NOMO-1 treated with dmso at 0.1 percent for 144 hours (cell line): ENCODE results near the gene PLD1.
"Not testable (repeated sequence)": the region's sequence is repeated elsewhere in the genome, so short reads cannot be mapped to it uniquely, and the experiment has no call there.

ENCODE experiments used
- DNase-seq: peaks from one replicate; lab custom pipeline; 2025; ENCODE audit not compliant: unreplicated experiment; lab: John Stamatoyannopoulos, UW

The PLD1 gene

DNA sequence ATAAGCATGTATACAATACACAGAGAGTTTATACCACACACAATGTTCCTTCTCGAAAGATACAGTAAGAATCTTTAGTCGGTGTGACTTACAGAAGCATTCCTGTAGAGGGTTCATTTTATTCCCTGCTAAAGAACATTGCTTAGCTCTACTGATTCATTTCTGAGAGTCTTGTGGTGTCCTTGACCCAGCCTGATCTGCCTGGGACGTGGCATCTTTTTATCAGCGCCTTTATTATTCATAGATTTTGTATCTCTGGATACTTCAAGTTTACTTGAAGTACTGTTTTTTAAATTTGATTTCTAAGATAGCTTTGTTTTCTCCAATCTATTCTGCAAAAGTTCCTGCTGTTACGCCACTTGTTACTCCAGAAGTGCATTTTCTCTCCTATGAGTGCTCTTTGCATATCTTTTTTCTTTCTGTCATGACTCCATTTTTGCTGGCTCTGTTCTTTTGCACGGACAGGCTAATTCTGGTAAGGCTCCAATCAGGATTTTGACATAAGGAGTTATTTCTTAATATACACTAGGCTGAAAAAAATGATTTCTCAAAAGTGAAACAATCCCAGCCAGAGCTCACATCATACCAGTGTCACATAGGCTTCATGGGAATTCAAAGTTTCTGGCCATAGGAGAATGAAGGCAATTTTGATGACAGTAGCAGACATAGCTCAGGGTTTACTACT is 235.6 kb downstream of the PLD1 start:
- no peak for DNase-seq

DNA sequence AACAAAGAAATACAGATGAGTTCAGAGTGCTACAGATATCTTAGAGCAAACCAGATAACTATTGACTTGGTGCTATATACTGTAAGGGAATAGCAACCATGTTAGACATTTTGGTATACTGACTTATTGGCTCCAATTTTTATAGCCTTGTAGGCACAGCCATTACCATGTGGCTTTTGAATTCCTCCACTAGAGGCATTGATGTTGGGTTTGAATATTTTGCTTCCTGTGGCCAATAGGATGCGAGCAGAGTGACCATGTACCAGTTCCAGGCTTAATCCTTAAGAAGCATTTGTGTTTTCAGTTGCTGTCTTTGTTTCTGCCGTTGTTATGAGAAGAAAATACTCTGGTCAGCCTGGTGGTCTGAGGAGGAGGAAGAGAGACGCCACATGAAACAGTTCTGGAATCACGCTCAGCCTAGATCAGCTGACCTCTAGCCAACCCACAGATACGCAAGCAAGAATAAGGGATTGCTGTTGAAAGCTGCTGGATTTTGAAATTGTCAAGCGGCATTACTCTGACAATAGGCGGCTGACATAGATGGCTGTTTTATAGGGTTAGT is 240.6 kb downstream of the PLD1 start:
- DNase-seq, result no peak

DNA sequence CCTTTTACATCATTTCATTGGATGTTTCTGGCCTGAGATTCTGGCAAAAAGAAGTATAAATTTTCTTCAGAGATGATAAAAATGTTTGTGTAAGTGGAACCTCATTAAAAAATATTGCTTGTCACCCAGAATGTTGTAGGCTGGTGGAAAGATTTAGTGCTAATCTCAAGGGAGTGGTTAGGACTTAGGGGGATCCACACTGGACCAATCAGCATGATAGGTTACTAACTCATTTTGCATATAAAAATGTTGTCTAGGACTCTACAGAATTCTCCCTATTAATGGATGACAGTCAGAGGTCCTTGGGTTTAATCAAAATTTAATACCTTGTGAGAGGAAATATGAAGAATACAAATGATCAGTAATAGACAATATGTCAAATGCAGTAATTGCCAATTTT is 241.5 kb downstream of the PLD1 start:
- DNase-seq, result no peak

DNA sequence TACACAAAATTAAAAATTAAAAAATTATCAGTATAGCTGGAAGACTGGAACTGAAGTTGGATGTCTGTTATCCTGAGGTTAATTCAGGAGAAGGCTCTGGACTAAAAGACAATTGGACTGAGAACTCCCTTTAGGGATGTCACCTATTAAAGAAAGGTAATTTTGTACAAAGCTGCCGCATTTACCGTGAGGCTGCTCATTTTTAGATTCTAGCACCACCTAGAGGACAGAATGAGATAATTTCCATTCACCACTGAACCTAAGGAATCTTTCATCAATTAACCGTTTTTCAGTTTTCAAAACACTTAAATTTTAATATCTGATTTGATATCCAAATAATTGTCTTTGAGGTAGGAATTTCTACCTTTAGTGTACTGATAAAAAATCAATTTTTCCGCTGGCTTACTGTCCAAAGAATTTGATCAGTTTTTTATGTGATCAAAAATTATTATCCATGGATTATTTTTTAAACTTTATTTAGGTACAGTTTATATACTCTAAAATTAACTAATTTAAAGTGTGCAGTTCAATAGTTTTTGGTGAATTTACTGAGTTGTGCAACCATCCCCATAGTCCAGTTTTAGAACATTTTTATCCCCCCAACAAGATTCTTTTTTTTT is 243.4 kb downstream of the PLD1 start:
- DNase-seq, result no peak

DNA sequence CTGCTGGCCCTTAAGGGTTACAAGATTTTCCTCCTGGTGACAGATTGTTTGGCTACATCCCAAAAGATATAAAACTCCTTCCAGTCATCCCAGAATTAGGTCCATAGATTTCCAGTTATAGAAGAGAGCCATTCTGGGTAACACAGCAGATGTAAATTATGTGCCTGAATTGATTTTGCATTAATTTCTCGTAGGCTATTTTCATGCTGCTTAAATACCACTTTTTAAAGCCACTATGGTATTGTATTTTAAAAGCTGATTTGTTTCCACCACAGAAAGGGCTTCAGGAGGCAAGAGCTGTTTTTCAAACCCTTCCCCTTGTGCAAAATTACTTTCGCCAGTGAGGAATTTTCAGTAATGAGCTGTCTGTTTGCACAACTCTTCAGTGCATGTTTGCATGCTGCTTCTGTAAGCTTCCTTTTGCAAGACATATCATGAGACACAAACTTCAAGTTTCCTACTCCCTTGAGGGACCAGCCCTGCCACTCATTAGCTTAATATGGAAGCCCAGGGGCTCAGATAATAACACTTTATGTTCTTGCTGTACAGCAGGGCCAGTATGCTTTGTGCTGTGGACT is 244.7 kb downstream of the PLD1 start:
- DNase-seq, result no peak

DNA sequence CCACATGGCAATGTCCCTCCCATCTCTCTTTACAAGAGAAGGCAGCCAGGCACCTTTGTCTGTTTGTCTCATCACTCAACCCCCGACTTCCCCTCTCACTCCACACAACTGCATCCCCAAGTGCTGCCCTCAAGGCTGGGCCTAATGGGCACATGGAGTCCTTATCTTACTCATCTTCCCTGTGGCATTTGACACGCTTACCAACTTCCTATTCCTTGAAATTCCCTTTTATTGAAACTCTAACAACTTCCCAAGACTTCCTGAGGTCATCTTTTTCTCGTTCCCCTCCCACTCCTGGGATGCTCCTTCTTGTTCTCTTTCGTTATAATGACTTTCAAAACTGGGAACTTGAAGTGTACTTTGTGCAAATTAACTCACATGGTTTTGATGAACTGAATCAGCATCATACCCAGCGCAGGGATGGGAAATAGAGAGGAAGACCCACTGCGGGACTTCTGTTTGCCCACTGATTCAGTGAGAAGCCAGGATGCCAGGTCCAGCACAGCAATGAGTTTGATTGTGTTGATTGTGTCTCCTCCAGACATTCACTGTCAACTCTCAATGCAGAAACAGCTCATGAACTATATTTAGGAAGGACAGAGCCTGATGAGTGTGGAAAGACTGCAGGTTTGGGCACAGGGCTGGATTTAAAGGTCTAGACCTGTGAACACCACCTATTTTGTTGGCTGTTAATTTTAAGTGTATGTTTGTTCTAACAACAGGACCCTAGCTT is 245.4 kb downstream of the PLD1 start:
- no peak for DNase-seq

DNA sequence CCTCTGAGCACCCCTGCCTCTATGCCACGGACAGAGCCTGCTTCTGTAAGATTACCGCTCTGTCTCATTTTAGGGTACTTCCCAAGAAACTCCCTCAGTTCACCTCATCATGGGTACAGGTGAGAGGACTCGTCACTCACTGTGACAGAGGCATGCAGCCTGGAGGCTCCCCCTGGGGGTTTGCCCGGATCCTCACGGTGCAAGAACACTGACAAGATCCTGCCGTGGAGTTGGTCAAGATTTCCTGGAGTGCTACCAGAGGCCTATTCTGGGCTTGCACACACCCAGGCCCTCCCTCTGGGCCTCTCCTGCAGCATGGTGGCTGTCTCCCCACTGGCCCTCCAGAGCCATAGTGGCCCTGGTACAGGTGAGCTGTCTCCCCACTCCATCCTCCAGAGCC is 247.0 kb downstream of the PLD1 start:
- no peak for DNase-seq

DNA sequence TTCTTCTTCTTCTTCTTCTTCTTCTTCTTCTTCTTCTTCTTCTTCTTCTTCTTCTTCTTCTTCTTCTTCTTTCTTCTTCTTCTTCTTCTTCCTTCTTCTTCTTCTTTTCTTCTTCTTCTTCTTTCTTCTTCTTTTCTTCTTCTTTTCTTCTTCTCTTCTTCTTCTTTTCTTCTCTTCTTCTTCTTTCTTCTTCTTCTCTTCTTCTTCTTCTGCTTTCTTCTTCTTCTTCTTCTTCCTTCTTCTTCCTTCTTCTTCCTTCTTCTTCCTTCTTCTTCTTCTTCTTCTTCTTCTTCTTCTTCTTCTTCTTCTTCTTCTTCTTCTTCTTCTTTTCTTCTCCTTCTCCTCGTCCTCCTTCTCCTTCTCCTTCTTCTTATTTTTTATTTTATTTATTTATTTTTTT is 247.8 kb downstream of the PLD1 start:
- DNase-seq, result not testable (repeated sequence)

DNA sequence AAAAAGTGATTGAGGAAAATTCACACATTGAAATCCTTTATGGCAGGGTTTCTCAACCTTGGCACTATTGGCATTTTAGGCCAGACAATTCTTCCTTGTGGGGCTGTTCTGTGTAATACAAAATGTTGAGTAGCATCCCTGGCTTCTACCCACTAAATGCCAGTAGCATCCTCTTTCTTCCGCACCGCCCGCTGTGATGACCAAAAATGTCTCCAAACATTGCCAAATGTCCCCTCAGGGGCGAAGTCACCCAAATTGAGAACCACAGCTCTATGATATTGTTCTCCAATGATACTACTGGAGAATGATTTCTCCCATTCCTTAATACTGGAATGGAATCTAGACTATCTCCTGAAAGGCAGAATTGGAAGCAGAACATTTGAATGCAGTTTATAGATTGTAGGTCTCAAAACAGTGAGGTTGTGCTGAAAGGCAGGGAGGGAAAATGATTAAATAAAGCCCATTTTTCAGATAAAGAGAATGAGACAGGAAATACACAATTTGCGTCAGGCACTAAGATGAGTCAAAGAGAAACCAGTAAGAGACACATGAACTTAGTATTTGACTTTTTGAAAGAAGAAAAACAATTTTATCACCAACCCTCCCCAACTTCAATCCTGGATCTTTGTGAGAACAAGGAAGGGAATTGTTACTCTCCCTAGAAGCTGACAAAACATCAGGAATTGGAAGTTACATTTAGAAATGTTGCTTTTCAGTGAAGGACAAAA is 248.5 kb downstream of the PLD1 start:
- DNase-seq, result no peak

DNA sequence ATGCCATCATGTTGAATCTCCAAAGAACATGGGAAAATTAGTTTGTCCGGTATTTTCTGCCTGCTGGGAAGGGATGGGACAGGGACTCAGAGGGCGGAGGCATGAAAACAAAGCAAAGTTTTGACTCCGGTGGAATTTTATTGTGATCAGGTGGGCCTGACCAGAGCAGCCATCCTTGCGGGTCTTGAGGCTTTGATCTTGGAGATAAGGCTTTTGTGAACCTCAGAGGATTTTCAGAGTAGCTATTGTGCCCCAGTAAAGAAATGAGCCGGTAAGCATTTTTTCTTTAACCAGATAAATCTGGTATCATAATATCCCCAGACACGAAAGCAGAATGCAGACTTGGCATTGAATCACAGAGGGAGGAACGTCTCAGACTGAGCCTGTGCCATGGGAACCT is 250.7 kb downstream of the PLD1 start:
- no peak for DNase-seq

DNA sequence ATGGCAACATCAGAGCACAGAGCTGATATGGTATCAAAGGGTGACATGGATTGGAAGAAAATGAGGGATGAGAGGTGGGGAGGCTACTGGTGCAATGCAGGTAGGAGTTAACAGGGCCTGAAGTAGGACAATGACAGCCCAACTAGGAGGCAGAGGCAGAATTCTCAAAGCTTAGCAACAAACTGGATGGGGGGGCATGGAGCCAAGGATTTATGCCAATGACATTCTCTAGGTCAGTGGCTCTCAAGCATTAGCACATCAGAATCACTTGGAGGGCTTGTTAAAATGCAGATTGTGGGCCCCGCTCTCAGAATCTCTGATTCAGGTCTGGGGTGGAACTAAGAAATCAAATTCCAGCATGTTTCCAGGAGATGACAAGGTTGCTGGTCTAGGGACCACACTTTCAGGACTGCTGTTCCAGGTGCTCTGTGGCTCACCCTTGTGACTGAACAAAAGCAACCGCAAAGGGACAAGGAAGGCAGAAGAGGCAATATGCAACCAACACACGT is 252.0 kb downstream of the PLD1 start:
- no peak for DNase-seq

DNA sequence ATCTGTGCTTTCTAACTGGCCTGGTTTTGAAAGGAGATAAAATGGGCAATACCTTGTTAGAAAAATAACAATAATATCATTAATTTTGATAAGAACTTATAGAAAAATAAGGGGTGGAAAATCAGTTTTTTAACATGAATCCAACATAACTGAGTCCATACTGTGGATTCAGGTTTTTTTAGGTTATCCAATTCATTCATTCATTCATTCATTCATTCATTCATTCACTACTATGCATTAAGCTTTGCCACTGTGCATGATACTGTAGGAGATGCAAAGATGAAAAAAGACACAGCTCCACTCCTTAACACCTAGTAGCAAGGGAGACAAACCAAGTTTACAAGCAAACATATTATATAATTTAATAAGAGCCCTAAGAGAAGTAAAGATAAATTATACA is 253.1 kb downstream of the PLD1 start:
- no peak for DNase-seq

DNA sequence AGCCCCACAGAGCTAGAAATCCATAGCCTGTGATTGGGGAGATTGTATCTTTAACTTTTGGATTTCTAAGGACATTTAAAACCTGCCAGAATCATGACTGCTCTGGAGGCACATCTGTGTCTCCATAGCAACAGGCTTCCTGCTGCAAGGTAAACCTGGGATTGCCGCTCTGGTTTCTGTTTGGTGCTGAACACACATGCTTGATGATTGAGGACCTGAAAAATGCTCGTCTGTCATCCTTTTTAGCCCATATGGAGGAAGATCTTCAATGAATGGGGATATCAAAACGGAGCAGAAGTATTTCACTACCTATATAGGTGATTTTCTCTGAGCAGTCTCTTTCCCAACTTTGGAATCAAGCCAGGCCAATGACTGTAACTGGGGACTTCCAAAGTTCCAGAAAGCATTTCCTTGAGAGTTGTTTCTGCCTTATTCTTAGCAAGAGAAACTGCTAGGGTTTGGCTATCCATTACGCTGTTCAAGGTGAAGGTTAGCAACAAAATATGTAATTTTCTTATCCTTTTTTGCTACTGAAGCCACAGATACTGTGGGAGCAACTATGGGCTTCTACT is 253.6 kb downstream of the PLD1 start:
- no peak for DNase-seq

DNA sequence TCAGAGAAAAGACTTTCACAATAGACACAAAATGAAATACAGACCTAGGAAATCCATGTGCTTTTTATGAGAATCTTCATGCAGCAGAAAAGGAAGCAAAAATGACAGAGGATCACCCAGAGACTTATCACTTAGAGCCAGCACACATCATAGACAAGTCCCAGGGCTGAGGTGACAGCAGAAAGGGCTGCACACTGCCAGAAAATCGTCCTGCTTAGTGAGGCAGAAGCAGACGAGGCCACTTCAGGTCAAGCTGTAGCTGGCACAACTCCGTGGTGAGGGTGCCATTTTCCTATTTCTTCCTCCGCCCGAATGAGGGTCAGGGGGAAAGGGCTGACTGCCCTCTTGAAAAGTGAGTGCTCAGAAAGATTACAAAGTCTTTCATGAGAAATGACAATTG is 254.1 kb downstream of the PLD1 start:
- no peak for DNase-seq

DNA sequence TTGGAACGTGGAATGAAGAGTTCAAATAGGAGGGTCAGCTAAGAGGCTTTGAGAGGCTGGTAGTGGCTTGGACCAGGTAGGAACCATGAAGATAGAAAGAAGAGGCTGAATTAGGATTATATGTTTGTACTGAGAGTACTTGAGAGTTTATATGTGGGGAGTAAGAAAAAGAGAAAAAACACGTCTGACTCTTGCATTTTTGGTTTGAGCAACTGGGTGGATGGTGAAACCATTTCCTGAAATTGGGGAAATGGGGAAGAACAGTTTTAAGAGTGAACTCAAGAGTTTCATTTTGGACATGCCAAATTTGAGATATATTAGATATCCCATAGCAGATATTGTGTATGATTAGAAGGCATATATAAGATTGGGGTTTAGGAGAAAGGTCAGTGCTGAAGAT is 257.2 kb downstream of the PLD1 start:
- peak; percentile 83 for DNase-seq

DNA sequence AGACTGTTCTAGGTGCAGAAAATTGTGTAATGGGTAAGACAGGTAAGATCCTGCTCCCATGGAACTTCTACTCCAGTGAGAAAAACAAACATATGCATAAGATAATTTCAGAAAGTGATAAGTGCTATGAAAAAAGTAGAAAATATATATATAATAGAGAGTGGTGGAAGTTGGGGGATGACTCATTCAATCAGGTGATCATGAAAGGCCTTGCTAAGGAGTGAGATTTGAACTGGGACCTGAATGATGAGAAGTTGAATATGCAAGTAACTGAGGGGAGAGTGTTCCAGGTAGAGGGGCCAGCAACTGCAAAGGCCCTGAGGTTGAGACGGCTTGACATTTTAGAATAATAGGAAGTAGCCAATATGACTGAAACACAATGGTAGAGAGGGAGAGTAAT is 257.8 kb downstream of the PLD1 start:
- DNase-seq, result no peak

DNA sequence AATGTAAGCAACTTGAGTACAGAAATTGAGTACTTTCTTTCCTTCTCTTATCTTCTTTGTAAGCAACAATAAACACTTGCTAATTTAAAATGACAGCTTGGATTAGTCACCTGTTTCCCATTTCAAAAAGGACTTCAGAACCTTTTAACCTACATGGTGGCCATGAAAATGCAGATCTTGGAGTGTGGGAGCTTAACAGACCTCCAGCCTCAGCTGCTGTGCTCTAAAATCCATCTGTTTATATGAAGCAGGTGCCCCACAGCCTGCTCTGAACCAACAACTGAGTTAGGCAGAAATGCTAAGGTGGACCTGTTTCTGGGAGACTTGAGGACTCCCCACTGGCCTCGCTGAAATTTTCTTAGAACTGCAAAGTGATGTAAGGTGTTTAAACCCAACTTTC is 259.0 kb downstream of the PLD1 start:
- DNase-seq, result no peak
